HG03439 (cell line): Measurements from ENCODE around the gene ELFN2.
"Not testable (repeated sequence)": the region's sequence is repeated elsewhere in the genome, so short reads cannot be mapped to it uniquely, and the experiment has no call there.

Experiments used
- ATAC-seq: cut with Tn5 transposase; IDR thresholded peaks from one replicate; pipeline ENCODE4 v1.9.1; 2021; ENCODE audit warnings: mild to moderate bottlenecking, moderate library complexity; ENCODE audit not compliant: unreplicated experiment

Gene ELFN2

GRCh38 chr22:37411655-37412054 lies 15.6 kb downstream of the ELFN2 start:
- no peak for ATAC-seq

GRCh38 chr22:37410174-37411055 lies 16.9 kb downstream of the ELFN2 start:
- no peak for ATAC-seq

- no peak for ATAC-seq
These were observed 17.7 kb downstream of the ELFN2 start for GRCh38 chr22:37409459-37410050.

- ATAC-seq, result no peak
These were observed 18.2 kb downstream of the ELFN2 start for GRCh38 chr22:37409031-37409430.

DNA sequence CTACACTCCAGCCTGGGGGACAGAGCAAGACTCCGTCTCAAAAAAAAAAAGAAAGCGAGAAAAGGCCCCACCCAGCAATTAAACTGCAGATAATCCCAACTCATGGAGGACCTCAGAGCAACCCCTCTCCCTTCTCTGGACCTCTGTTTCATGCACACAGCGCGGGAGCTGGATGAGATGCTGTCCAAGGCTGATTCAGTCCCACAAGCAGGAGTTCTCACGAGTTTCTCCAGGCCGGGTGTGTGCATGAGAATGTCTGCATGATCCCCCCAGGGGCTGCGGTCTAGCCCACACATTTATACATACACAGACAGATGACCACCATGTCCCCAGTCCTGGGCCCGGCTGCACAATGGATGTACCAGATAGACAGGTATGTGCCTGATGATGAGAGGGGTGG lies 19.4 kb downstream of the ELFN2 start:
- ATAC-seq, result no peak

DNA sequence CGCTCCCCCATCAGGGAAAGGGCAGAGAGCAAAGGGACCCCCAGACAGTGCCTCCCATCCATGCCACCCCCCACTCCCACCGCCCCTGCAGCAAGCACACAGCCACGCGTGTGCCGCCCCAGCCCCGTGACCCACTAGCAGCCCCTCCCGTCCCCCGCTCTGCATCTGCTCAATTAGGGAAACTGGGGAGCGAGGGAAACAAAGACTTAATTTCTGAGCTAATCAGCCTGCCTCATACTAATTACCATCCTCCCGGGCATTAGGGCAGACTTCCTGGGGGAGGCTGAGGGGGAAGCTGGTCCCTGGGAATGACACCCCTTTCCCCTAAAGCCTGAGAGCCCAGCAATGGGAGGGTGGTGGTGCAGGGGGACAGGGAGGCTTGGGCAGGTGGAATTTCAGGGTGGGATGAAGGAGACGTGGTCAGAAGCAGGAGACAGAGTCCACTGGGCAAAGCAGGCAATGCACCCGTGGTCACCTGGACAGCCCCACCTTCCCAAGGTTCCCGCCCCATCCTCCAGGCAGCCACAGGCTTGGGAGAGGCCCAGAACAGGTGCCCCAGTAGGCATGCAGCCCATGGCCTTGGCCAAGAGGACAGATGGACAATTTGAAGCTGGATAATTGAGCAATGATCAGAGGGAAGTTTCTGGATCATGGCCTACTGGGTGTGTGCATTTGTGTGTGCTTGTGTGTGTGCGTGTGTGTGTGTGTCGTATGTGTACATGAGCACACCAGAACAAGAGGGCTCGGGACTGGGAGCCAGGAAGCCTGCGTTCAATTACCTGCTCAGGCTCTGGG lies 20.6 kb downstream of the ELFN2 start:
- no peak for ATAC-seq

DNA sequence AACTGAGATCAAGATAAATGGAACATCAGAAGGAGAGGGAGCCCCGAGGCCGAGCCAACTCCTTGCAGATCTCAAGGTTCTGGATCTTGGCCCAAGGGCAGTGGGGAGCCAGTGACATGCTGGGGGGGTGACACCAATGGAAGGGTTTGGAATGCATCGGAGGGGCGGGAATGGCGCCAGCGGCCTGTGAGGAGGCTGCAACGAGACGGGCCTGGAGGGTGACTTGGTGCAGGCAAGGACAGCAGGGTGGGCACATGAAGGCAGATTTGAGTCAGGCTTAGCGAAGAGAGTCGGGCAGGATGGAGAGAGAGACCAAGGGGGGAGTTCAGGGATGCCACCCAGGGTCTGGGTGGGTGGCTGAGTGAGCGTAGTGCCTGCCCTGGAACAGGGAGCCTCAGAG lies 23.2 kb downstream of the ELFN2 start:
- no peak for ATAC-seq

GRCh38 chr22:37403267-37403960 lies 23.9 kb downstream of the ELFN2 start:
- no peak for ATAC-seq

DNA sequence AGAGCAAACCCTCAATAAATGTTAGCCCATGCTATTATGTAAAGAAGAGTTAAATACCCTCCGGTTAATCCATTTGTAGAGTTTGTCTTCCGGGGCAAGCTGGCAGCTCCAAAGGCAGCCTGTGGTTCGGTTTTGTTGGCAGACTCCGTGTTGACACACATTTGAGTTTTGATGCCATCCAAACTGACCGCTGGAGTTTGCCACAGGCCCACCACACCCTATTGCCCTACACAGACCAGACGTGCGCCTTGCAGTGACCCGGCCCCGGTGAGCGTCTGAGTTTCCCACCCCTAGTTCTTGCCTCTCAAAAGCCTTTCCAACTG lies 25.1 kb downstream of the ELFN2 start:
- no peak for ATAC-seq

DNA sequence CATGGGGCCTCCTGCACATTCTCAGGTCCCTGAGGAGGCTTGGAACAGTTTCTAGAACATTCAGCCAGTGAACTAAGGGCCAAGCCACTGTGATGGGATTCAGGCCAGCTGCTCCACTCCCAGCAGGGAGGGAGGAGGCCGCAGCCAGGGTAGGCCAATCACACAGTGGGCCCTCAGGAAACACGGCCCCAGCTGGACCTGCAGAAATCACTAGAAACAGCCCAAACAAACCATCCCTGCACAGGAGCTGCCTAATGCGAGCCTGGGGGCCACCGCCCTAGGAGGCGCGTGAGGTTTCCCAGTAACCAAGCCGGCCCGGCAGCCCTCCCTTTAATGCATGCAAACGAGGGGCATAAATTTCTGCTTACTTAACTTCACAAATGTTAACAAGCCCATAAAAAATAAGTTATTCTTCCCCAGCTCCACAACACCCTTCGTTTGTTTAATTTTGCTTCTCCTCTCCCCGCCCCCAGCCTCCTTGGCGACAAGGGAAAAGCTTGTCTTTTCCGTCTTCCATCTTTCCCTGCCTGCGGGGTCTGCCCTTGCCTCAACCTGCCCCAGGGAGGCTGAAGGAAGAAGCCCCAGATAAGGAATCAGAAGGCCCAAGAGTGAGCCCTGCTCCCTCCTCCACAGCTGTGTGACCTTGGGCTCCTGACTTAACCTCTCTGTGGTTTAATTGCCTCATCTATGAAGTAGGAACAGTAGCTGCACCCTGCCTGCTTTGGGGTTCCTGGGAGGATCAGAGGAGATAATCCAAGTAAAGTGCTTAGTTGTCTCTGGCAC lies 25.7 kb downstream of the ELFN2 start:
- ATAC-seq, result no peak

GRCh38 chr22:37400719-37401118 lies 26.6 kb downstream of the ELFN2 start:
- no peak for ATAC-seq

- not testable (repeated sequence) for ATAC-seq
These were observed 27.8 kb downstream of the ELFN2 start for GRCh38 chr22:37399457-37399856.

DNA sequence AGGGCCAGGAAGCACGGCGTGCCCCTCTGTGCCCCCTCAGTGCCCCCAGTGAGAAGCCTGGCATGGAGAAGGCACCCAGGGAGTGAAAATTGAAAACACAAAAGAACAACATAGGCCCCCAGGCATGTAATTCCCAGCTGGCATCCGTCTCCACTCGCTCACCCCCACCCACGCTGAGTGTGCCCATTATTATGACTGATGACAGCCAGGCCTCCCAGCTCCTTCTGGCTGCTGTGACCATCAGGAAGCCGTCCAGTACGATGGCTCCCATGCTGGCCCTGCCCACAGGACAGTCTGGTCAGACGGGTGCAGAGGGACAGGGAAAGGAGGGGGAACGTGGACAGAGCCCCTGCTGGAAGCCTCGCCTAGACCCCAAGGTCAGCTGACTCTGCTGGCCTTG lies 30.1 kb downstream of the ELFN2 start:
- no peak for ATAC-seq

DNA sequence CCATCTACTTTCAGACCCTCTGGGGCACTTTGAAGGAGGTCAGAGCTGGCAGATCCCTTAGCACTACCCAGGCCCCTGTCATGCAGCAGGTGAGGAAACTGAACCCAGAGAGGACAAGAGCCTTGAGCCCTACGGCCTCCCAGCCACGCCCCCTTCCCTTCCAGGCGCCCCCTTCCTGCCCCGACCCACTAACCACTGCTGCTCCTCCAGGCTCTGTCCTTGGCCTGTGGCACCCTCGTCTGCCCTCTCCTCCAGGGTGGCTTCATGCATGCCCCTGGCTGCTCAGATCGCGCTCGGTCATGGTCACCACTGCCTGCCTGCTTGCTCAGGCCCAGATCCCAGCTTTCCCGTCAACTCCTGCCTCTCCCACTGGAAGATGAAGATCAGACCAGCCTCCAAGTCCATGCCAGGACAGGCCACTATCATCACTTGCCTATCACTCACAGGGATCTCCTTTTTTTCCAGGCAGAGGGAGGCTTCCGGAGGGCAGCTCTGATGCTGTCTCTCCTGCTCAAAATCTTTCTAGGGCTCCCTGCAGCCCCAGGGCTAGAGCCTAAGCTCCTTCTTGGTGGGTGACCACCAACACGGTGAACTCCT lies 30.7 kb downstream of the ELFN2 start:
- ATAC-seq, result no peak

GRCh38 chr22:37394341-37394740 lies 32.9 kb downstream of the ELFN2 start:
- no peak for ATAC-seq

- ATAC-seq, result no peak
These were observed 33.5 kb downstream of the ELFN2 start for GRCh38 chr22:37393746-37394145.

GRCh38 chr22:37392721-37393328 lies 34.5 kb downstream of the ELFN2 start:
- no peak for ATAC-seq

DNA sequence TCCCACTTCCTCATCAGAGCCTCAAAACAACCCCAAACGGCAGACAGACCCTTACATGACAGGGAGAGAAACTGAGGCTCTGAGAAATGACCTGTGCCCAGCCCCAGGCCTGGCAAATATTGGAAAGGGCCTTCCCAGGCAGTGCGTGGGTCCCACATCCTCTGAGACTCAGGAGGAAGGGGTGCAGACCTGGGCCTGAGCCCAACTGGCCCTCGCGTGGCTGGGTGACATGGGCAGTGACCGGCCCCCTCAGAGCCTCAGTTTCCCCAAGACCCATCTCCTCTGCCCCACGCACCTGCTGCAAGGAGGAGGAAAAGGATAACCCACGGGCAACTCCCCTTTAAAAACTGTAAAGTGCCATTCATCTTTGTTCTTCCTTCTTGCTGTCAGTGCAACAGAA lies 35.6 kb downstream of the ELFN2 start:
- no peak for ATAC-seq

DNA sequence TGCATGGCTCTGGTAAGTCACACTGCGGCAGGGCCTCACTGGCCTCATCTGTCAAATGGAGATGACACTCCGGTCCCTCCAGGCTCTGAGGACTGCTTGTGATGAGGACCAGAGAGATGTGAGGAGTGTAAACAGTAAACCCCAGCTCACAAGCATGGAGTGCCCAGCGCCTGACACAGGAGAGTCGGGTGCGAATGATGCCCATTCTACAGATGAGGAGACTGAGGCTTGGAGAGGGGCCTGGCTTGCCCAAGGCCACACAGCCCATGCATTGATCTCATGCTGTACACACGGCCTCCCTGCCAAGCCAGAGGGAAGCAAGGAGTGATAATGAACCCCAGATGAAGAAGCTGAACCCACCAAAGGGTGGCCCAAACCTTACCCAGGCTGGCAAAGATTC lies 37.2 kb downstream of the ELFN2 start:
- no peak for ATAC-seq

DNA sequence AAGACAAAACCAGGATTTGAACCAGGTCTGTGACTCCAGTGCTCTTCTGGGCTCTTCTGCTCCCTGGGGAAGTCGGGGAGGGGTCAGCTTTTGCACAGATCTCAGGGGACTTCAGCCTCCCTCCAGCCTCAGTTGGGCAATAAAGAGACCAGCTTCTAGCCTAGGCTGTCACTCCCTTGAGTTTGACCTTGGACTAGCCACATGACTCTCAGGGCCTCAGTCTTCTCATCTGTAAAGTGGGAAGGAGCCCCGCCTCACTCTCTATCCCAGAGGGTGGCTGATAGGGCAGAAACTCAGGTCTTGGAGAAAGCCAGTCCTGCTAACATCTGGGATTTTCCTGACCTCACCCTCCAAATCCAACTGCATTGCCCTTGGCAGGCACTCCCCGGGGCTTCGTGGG lies 38.7 kb downstream of the ELFN2 start:
- no peak for ATAC-seq
